CD4-positive, alpha-beta T cell (primary cell): Measurements from ENCODE around the gene FBXW11. TPM values are rescaled to one million over a fixed set of nuclear protein-coding genes. Genes with fewer than 3 reads are reported as not detected.
A peak's percentile ranks its signal among the peaks of the same experiment; 100 is the strongest.

ENCODE experiments used
- ATAC-seq: fragments of 200-7000 bp; cut with Tn5 transposase; one replicate; pipeline ENCODE4 v1.10.0; 2022; ENCODE audit warnings: mild to moderate bottlenecking; ENCODE audit not compliant: poor library complexity
- CTCF ChIA-PET: fragments of 350-600 bp; sonication (Branson Sonifier 250); formaldehyde crosslinking; loops from one replicate; lab custom pipeline; 2021; ENCODE audit warnings: antibody characterized with exemption, inconsistent platforms; lab: Charles Lee
- POLR2A ChIA-PET: fragments of 350-600 bp; sonication (Branson Sonifier 250); formaldehyde crosslinking; loops from one replicate; lab custom pipeline; 2021; ENCODE audit warnings: antibody characterized with exemption, inconsistent platforms; lab: Charles Lee
- DNase-seq, 14 experiments: peaks; one replicate each; pipeline ENCODE4 v3.0.0-alpha.2; 2013 to 2020; ENCODE audit warnings: mixed read lengths in 2 of 14
- H3K27ac ChIP-seq, 2 donors: one replicate each; pipeline versions ENCODE4 v1.5.1 to v1.7.0; 2013; ENCODE audit warnings: low read length in 2 of 2, low read depth in 1 of 2, mild to moderate bottlenecking in 1 of 2
- H3K27me3 ChIP-seq, 2 experiments: 1 replicate in 1 of 2; 2 replicates in 1 of 2; pipeline versions ENCODE4 v1.6.1 to v1.7.0; 2013; ENCODE audit warnings: low read length in 2 of 2, control low read depth in 1 of 2, mild to moderate bottlenecking in 1 of 2, moderate library complexity in 1 of 2; ENCODE audit not compliant: insufficient read depth in 2 of 2, control insufficient read depth in 1 of 2
- H3K36me3 ChIP-seq: one replicate; pipeline ENCODE4 v1.6.1; 2013; ENCODE audit warnings: low read length, control low read depth; ENCODE audit not compliant: insufficient read depth
- H3K4me1 ChIP-seq: one replicate; pipeline ENCODE4 v1.6.1; 2013; ENCODE audit warnings: low read length, control low read depth; ENCODE audit not compliant: insufficient read depth
- H3K4me3 ChIP-seq: one replicate; pipeline ENCODE4 v1.5.1; 2013; ENCODE audit warnings: mild to moderate bottlenecking, low read length, moderate library complexity
- H3K9me3 ChIP-seq, 2 experiments: 1 replicate in 1 of 2; 2 replicates in 1 of 2; pipeline versions ENCODE4 v1.6.1 to v1.7.0; 2013; ENCODE audit warnings: low read length in 2 of 2, mild to moderate bottlenecking in 2 of 2, control low read depth in 1 of 2, moderate library complexity in 1 of 2; ENCODE audit not compliant: control insufficient read depth in 1 of 2, insufficient read depth in 1 of 2
- H3K27ac Mint-ChIP-seq: one replicate; pipeline ENCODE4 v1.8.0; 2020; ENCODE audit warnings: mixed read lengths
- H3K27me3 Mint-ChIP-seq: one replicate; pipeline ENCODE4 v1.8.0; 2021; ENCODE audit warnings: mixed read lengths
- H3K36me3 Mint-ChIP-seq: one replicate; pipeline ENCODE4 v1.8.0; 2021; ENCODE audit warnings: low read depth, mixed read lengths
- H3K4me1 Mint-ChIP-seq: one replicate; pipeline ENCODE4 v1.8.0; 2021; ENCODE audit warnings: low read depth, mixed read lengths
- H3K4me3 Mint-ChIP-seq: one replicate; pipeline ENCODE4 v1.8.0; 2020; ENCODE audit warnings: mild to moderate bottlenecking, mixed read lengths
- H3K9me3 Mint-ChIP-seq: one replicate; pipeline ENCODE4 v1.8.0; 2020; ENCODE audit warnings: mixed read lengths
- CTCF ChIP-seq: fragments of 200-600 bp; IDR thresholded peaks from one replicate; pipeline ENCODE4 v1.8.0; 2022; ENCODE audit warnings: antibody characterized with exemption, mild to moderate bottlenecking
- intact Hi-C, 2 experiments: fragments of 100-400 bp; cut with DNase I in 1 of 2; cut with micrococcal nuclease in 1 of 2; formaldehyde crosslinking; loops; one replicate each; pipeline versions ENCODE4 v1.15.1 to v1.9.0; 2023 to 2025; cut with DNase I, micrococcal nuclease
- total RNA-seq, 174 experiments: library from RNA in 2 of 174; stranded (reverse) in 2 of 174; gene quantifications; one replicate each; pipeline ENCODE4 v1.2.3 and lab custom pipeline; 2021 to 2026

FBXW11 gene
- total RNA-seq, 2 experiments from 2014 or later = 20.9 to 24.0 TPM

- CTCF ChIA-PET = interaction anchor here (0.7 to 0.8 kb wide), 2 partner anchors 11 to 110 kb away, joined by 3 to 4 read pairs; no protein-coding TSS in a partner anchor
- Mint-ChIP-seq H3K9me3 (no peaks in the 10 kb centered on the region), H3K4me1 (peaks cover 14% of the 10 kb centered on the region), H3K36me3 (peaks cover 91% of the 10 kb centered on the region), H3K27me3 (no peaks in the 10 kb centered on the region), H3K27ac (peak overlapping the region; percentile 86), H3K4me3 (no peak overlapping the region)
- Histone ChIP-seq H3K27me3 (no peaks in the 10 kb centered on the region), H3K4me1 (no peaks in the 10 kb centered on the region), H3K27ac (no peak overlapping the region), H3K36me3 (peaks cover 97% of the 10 kb centered on the region), H3K4me3 (no peak overlapping the region), H3K9me3 (no peaks in the 10 kb centered on the region)
- intact Hi-C loops = loop anchor here in 1 of 2 experiments (10.0 kb wide), 1 partner anchor 563 kb away; no protein-coding TSS in a partner anchor
- no peak for TF ChIP-seq CTCF
- no peak for DNase-seq
- POLR2A ChIA-PET = interaction anchor here (1.1 kb wide), 1 partner anchor 8 kb away, joined by 3 read pairs; no protein-coding TSS in a partner anchor
- no peak for ATAC-seq
Observed at GRCh38 chr5:172048170-172048422, 41.7 kb upstream of the FBXW11 start.

GRCh38 chr5:172046593-172046992 is 40.2 kb upstream of the FBXW11 start:
- DNase-seq (no peak), ATAC-seq (no peak)
- Histone ChIP-seq H3K27me3 (no peaks in the 10 kb centered on the region), H3K36me3 (peaks cover 82% of the 10 kb centered on the region), H3K27ac (no peak overlapping the region), H3K4me3 (no peak overlapping the region), H3K9me3 (no peaks in the 10 kb centered on the region), H3K4me1 (no peaks in the 10 kb centered on the region)
- no peak for TF ChIP-seq CTCF
- Mint-ChIP-seq H3K4me1 (peaks cover 14% of the 10 kb centered on the region), H3K4me3 (no peak overlapping the region), H3K36me3 (peaks cover 90% of the 10 kb centered on the region), H3K27ac (peak overlapping the region; percentile 57), H3K27me3 (no peaks in the 10 kb centered on the region), H3K9me3 (no peaks in the 10 kb centered on the region)
- intact Hi-C loops = loop anchor here in 1 of 2 experiments (10.0 kb wide), 1 partner anchor 562 kb away; no protein-coding TSS in a partner anchor
- ChIA-PET CTCF (no interaction called here), POLR2A (interaction anchor here (1.6 kb wide), 1 partner anchor 40 kb away, joined by 3 read pairs; the partner anchor contains the start of gene FBXW11)

- no peak for DNase-seq
- Mint-ChIP-seq H3K27me3 (no peaks in the 10 kb centered on the region), H3K4me1 (peaks cover 16% of the 10 kb centered on the region), H3K4me3 (no peak overlapping the region), H3K9me3 (no peaks in the 10 kb centered on the region), H3K36me3 (peaks cover 78% of the 10 kb centered on the region), H3K27ac (no peak overlapping the region)
- no peaks in the 10 kb centered on the region for H3K9me3 ChIP-seq
- no peak overlapping the region for H3K4me3 ChIP-seq
- H3K27me3 ChIP-seq = no peaks in the 10 kb centered on the region
- ChIA-PET CTCF (interaction anchor here (0.7 kb wide), 1 partner anchor 133 kb away, joined by 4 read pairs; no protein-coding TSS in a partner anchor), POLR2A (interaction anchor here (1.2 to 1.6 kb wide), 2 partner anchors 38 to 39 kb away, joined by 3 to 4 read pairs; partner anchors contain the start of gene FBXW11)
- H3K4me1 ChIP-seq = peaks cover 3% of the 10 kb centered on the region
- intact Hi-C loops = loop anchor here in 1 of 2 experiments (10.0 kb wide), 1 partner anchor 560 kb away; no protein-coding TSS in a partner anchor
- no peak for ATAC-seq
- TF ChIP-seq CTCF = no peak
- H3K27ac ChIP-seq = no peak overlapping the region
- peaks cover 68% of the 10 kb centered on the region for H3K36me3 ChIP-seq
Observed at GRCh38 chr5:172045315-172045632, 38.8 kb upstream of the FBXW11 start.
